ENCODE measurements around the gene FGA. TPM values are rescaled to one million over a fixed set of nuclear protein-coding genes. Genes with fewer than 3 reads are reported as not detected.
A peak's percentile ranks its signal among the peaks of the same experiment; 100 is the strongest.
"Not testable (repeated sequence)": the region's sequence is repeated elsewhere in the genome, so short reads cannot be mapped to it uniquely, and the experiment has no call there.

Gene FGA
- total RNA-seq, 1 donor from 2014 or later: not detected

- Histone ChIP-seq H3K9ac (no peak overlapping the region), H3K4me3 (no peak overlapping the region), H3F3A (ENCODE audit: low read depth) (no peaks in the 10 kb centered on the region), H3K4me1 (no peaks in the 10 kb centered on the region), H4K20me1 (ENCODE audit: low read depth) (no peaks in the 10 kb centered on the region), H3K27ac (no peak overlapping the region), H3K36me3 (no peaks in the 10 kb centered on the region), H3K27me3 (no peaks in the 10 kb centered on the region), H3K4me2 (no peak overlapping the region), H3K79me2 (ENCODE audit: low read depth) (no peaks in the 10 kb centered on the region), H2AFZ (replicated peaks) (no peak overlapping the region), H3K9me3 (ENCODE audit: low read depth) (no peaks in the 10 kb centered on the region)
- H3K4me1 Mint-ChIP-seq: no peaks in the 10 kb centered on the region
- H3K27ac Mint-ChIP-seq: no peak overlapping the region
- TF ChIP-seq EZH2 (IDR thresholded peaks at IDR 0.05) (no peak), EZH2phosphoT487 (IDR thresholded peaks at IDR 0.05) (no peak)
- TF ChIP-seq, protein P1, sequence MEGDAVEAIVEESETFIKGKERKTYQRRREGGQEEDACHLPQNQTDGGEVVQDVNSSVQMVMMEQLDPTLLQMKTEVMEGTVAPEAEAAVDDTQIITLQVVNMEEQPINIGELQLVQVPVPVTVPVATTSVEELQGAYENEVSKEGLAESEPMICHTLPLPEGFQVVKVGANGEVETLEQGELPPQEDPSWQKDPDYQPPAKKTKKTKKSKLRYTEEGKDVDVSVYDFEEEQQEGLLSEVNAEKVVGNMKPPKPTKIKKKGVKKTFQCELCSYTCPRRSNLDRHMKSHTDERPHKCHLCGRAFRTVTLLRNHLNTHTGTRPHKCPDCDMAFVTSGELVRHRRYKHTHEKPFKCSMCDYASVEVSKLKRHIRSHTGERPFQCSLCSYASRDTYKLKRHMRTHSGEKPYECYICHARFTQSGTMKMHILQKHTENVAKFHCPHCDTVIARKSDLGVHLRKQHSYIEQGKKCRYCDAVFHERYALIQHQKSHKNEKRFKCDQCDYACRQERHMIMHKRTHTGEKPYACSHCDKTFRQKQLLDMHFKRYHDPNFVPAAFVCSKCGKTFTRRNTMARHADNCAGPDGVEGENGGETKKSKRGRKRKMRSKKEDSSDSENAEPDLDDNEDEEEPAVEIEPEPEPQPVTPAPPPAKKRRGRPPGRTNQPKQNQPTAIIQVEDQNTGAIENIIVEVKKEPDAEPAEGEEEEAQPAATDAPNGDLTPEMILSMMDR (IDR thresholded peaks at IDR 0.05): no peak
- no peaks in the 10 kb centered on the region for H3K27me3 Mint-ChIP-seq (ENCODE audit: insufficient read depth, low read depth)
- no peaks in the 10 kb centered on the region for H3K9me3 Mint-ChIP-seq
- no peak overlapping the region for H3K4me3 Mint-ChIP-seq
- no peaks in the 10 kb centered on the region for H3K36me3 Mint-ChIP-seq
- DNase-seq (ENCODE audit: low spot score): no peak
Observed at GRCh38 chr4:154602404-154603020, 12.0 kb upstream of the FGA start.

- H3F3A ChIP-seq (ENCODE audit: low read depth): no peaks in the 10 kb centered on the region
- Mint-ChIP-seq H3K9me3 (no peaks in the 10 kb centered on the region), H3K36me3 (no peaks in the 10 kb centered on the region), H3K4me1 (no peaks in the 10 kb centered on the region), H3K4me3 (no peak overlapping the region), H3K27ac (no peak overlapping the region), H3K27me3 (ENCODE audit: insufficient read depth, low read depth) (no peaks in the 10 kb centered on the region)
- H3K4me2 ChIP-seq: no peak overlapping the region
- H3K27ac ChIP-seq: no peak overlapping the region
- H3K4me3 ChIP-seq: no peak overlapping the region
- no peaks in the 10 kb centered on the region for H4K20me1 ChIP-seq (ENCODE audit: low read depth)
- DNase-seq (ENCODE audit: low spot score): no peak
- no peaks in the 10 kb centered on the region for H3K9me3 ChIP-seq (ENCODE audit: low read depth)
- H3K36me3 ChIP-seq: no peaks in the 10 kb centered on the region
- no peaks in the 10 kb centered on the region for H3K27me3 ChIP-seq
- no peak overlapping the region for H3K9ac ChIP-seq
- peak overlapping the region; percentile 2 for H2AFZ ChIP-seq (replicated peaks)
- H3K79me2 ChIP-seq (ENCODE audit: low read depth): no peaks in the 10 kb centered on the region
- no peaks in the 10 kb centered on the region for H3K4me1 ChIP-seq
- TF ChIP-seq EZH2phosphoT487 (IDR thresholded peaks at IDR 0.05) (no peak), EZH2 (IDR thresholded peaks at IDR 0.05) (no peak)
- TF ChIP-seq, protein P1 (IDR thresholded peaks at IDR 0.05): no peak
Observed at GRCh38 chr4:154597798-154598774, 7.5 kb upstream of the FGA start.

DNA sequence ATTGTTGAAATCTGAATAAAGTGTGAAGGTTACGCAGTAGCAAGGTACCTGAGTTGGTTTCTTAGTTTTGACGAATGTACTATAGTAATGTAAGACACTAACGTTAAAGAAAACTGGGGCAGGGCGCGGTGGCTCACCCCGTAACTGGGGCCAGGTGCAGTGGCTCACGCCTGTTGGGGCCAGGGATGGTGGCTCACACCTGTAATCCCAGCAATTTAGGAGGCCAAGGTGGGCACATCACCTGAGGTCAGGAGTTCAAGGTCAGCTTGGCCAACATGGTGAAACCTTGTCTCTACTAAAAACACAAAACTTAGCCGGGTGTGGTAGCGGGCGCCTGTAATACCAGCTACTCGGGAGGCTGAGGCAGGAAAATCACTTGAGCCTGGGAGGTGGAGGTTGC is 6.7 kb upstream of the FGA start:
- H3K4me1 ChIP-seq; H3K4me2 ChIP-seq; H3K27me3 ChIP-seq; H3K27ac Mint-ChIP-seq; H3K4me3 Mint-ChIP-seq; H3F3A ChIP-seq (ENCODE audit: low read depth); DNase-seq (ENCODE audit: low spot score); H3K79me2 ChIP-seq (ENCODE audit: low read depth); H3K27ac ChIP-seq; H4K20me1 ChIP-seq (ENCODE audit: low read depth); H3K27me3 Mint-ChIP-seq (ENCODE audit: insufficient read depth, low read depth); H3K36me3 ChIP-seq; H3K9me3 Mint-ChIP-seq; H3K36me3 Mint-ChIP-seq; H3K9me3 ChIP-seq (ENCODE audit: low read depth); H3K4me3 ChIP-seq; H3K9ac ChIP-seq; H3K4me1 Mint-ChIP-seq; H2AFZ ChIP-seq (replicated peaks): not testable (repeated sequence)

GRCh38 chr4:154595807-154596206 is 5.3 kb upstream of the FGA start:
- no peaks in the 10 kb centered on the region for H3K27me3 ChIP-seq
- H3K9ac ChIP-seq: no peak overlapping the region
- Mint-ChIP-seq H3K27ac (no peak overlapping the region), H3K4me3 (no peak overlapping the region), H3K9me3 (no peaks in the 10 kb centered on the region), H3K36me3 (no peaks in the 10 kb centered on the region), H3K27me3 (ENCODE audit: insufficient read depth, low read depth) (no peaks in the 10 kb centered on the region), H3K4me1 (no peaks in the 10 kb centered on the region)
- H3K36me3 ChIP-seq: no peaks in the 10 kb centered on the region
- no peaks in the 10 kb centered on the region for H3F3A ChIP-seq (ENCODE audit: low read depth)
- H4K20me1 ChIP-seq (ENCODE audit: low read depth): no peaks in the 10 kb centered on the region
- H3K4me2 ChIP-seq: no peak overlapping the region
- no peak overlapping the region for H2AFZ ChIP-seq (replicated peaks)
- no peak for TF ChIP-seq EZH2phosphoT487 (IDR thresholded peaks at IDR 0.05)
- TF ChIP-seq EZH2 (IDR thresholded peaks at IDR 0.05): no peak
- TF ChIP-seq, protein P1 (IDR thresholded peaks at IDR 0.05): no peak
- DNase-seq (ENCODE audit: low spot score): no peak
- no peaks in the 10 kb centered on the region for H3K79me2 ChIP-seq (ENCODE audit: low read depth)
- H3K4me1 ChIP-seq: peaks cover 2% of the 10 kb centered on the region
- H3K9me3 ChIP-seq (ENCODE audit: low read depth): no peaks in the 10 kb centered on the region
- no peak overlapping the region for H3K4me3 ChIP-seq
- H3K27ac ChIP-seq: no peak overlapping the region

GRCh38 chr4:154594343-154594742 is 3.8 kb upstream of the FGA start:
- not testable (repeated sequence) for DNase-seq (ENCODE audit: low spot score); H3K27me3 ChIP-seq; H3K4me1 Mint-ChIP-seq; H3K4me3 Mint-ChIP-seq; H3K9me3 ChIP-seq (ENCODE audit: low read depth); H3K36me3 Mint-ChIP-seq; H3K4me3 ChIP-seq; H3K27ac ChIP-seq; H4K20me1 ChIP-seq (ENCODE audit: low read depth); H2AFZ ChIP-seq (replicated peaks); H3F3A ChIP-seq (ENCODE audit: low read depth); H3K9me3 Mint-ChIP-seq; H3K27me3 Mint-ChIP-seq (ENCODE audit: insufficient read depth, low read depth); H3K36me3 ChIP-seq; H3K9ac ChIP-seq; H3K4me2 ChIP-seq; H3K79me2 ChIP-seq (ENCODE audit: low read depth); H3K27ac Mint-ChIP-seq
- H3K4me1 ChIP-seq: peaks cover 14% of the 10 kb centered on the region
